A549 (cell line): ENCODE results near the gene MVP. TPM values are rescaled to one million over a fixed set of nuclear protein-coding genes. Genes with fewer than 3 reads are reported as not detected.

Experiments
- ATAC-seq, 2 experiments: fragments of 200-7000 bp in 1 of 2; fragments of >200 bp in 1 of 2; cut with Nextera tagmentation in 1 of 2; cut with Tn5 transposase in 1 of 2; 3 replicates each; pipeline versions ENCODE4 v1.8.0 to v1.9.1; 2018 to 2020; ENCODE audit warnings: mild to moderate bottlenecking in 1 of 2, moderate library complexity in 1 of 2
- CTCF ChIA-PET: fragments of 300-600 bp; sonication (Branson Sonifier 250); formaldehyde crosslinking; extraction: SDS; loops from one replicate; lab custom pipeline; 2021; ENCODE audit warnings: antibody characterized with exemption, inconsistent platforms; lab: Yijun Ruan, JAX
- POLR2A ChIA-PET: fragments of 350-600 bp; formaldehyde crosslinking; extraction: SDS; loops from one replicate; lab custom pipeline; 2021; ENCODE audit warnings: antibody characterized with exemption, inconsistent platforms; lab: Yijun Ruan, JAX
- DNase-seq, 2 experiments: peaks; one replicate each; pipeline versions ENCODE4 v3.0.0 to v3.0.0-alpha.2; 2011 to 2016; ENCODE audit warnings: low read depth in 1 of 2, low spot score in 1 of 2
- FAIRE-seq: peaks from 2 replicates; lab custom pipeline; 2011; peaks lifted over from hg19 to GRCh38; lab: Jason Lieb, UNC
- H3K27ac ChIP-seq, 2 experiments: fragments of >200 bp; sonication (Bioruptor Twin); formaldehyde crosslinking; 3 replicates each; pipeline ENCODE4 v1.5.1; 2016 to 2017
- H3K4me1 ChIP-seq: fragments of >200 bp; sonication (Bioruptor Twin); formaldehyde crosslinking; 3 replicates; pipeline ENCODE4 v1.6.1; 2016
- H3K4me2 ChIP-seq: fragments of >200 bp; sonication (Bioruptor Twin); formaldehyde crosslinking; 3 replicates; pipeline ENCODE4 v1.6.1; 2016
- H3K4me3 ChIP-seq: fragments of >200 bp; sonication (Bioruptor Twin); formaldehyde crosslinking; 3 replicates; pipeline ENCODE4 v1.5.1; 2016
- H3K9me3 ChIP-seq: fragments of >200 bp; sonication (Bioruptor Twin); formaldehyde crosslinking; 3 replicates; pipeline ENCODE4 v1.6.1; 2016
- BCL3 ChIP-seq: fragments of >200 bp; sonication (Bioruptor Twin); formaldehyde crosslinking; IDR thresholded peaks from 3 replicates; pipeline ENCODE4 v1.6.1; 2016
- BHLHE40 ChIP-seq: IDR thresholded peaks from 2 replicates; pipeline ENCODE4 v1.6.1; 2012; ENCODE audit warnings: low read depth, low read length, inconsistent platforms
- CEBPB ChIP-seq, 2 experiments: fragments of >200 bp in 1 of 2; sonication (Bioruptor Twin) in 1 of 2; formaldehyde crosslinking in 1 of 2; IDR thresholded peaks; 2 replicates each; pipeline ENCODE4 v1.6.1; 2012 to 2016
- CTCF ChIP-seq: fragments of >200 bp; sonication (Bioruptor Twin); formaldehyde crosslinking; IDR thresholded peaks from 3 replicates; pipeline ENCODE4 v1.5.1; 2016
- ESRRA ChIP-seq: fragments of 150-350 bp; IDR thresholded peaks from 2 replicates; pipeline ENCODE4 v1.6.1; 2014; ENCODE audit warnings: mild to moderate bottlenecking, low read length, borderline replicate concordance
- FOSB ChIP-seq: fragments of 250-450 bp; sonication (Bioruptor Pico); IDR thresholded peaks from 2 replicates; pipeline ENCODE4 v1.5.0; 2020; ENCODE audit warnings: mild to moderate bottlenecking, moderate library complexity
- KDM1A ChIP-seq: fragments of 200-600 bp; sonication (generic); IDR thresholded peaks from 2 replicates; pipeline ENCODE4 v1.6.1; 2016; ENCODE audit warnings: low read depth, mild to moderate bottlenecking
- MAFK ChIP-seq: fragments of 450-650 bp; IDR thresholded peaks from 2 replicates; pipeline ENCODE4 v1.6.1; 2014; ENCODE audit not compliant: partially characterized antibody
- NFE2L2 ChIP-seq: fragments of 150-350 bp; conservative IDR thresholded peaks from 2 replicates; pipeline ENCODE4 v1.6.1; 2014; ENCODE audit warnings: low read length
- PHF8 ChIP-seq: fragments of 200-600 bp; sonication (generic); IDR thresholded peaks from 2 replicates; pipeline ENCODE4 v1.6.1; 2016; ENCODE audit warnings: low read depth, mild to moderate bottlenecking, antibody characterized with exemption, moderate library complexity, borderline replicate concordance
- SMC3 ChIP-seq: fragments of >200 bp; sonication (Bioruptor Twin); formaldehyde crosslinking; IDR thresholded peaks from 3 replicates; pipeline ENCODE4 v1.6.1; 2018; ENCODE audit warnings: inconsistent platforms
- SREBF2 ChIP-seq: fragments of 450-650 bp; IDR thresholded peaks from 2 replicates; pipeline ENCODE4 v1.6.1; 2014; ENCODE audit warnings: mild to moderate bottlenecking, moderate library complexity
- USF2 ChIP-seq: fragments of 450-650 bp; IDR thresholded peaks from 2 replicates; pipeline ENCODE4 v1.6.1; 2014; ENCODE audit warnings: antibody characterized with exemption
- ZC3H11A ChIP-seq: fragments of 450-650 bp; IDR thresholded peaks from 2 replicates; pipeline ENCODE4 v1.6.1; 2014; ENCODE audit warnings: antibody characterized with exemption, mild to moderate bottlenecking
- ZSCAN20 ChIP-seq: fragments of 250-450 bp; sonication (Bioruptor Pico); IDR thresholded peaks from 2 replicates; pipeline ENCODE4 v1.8.0; 2022; ENCODE audit warnings: mild to moderate bottlenecking, moderate library complexity
- WGBS: methylation state at CpG from one replicate; pipeline ENCODE4 v1.1.6; 2017; ENCODE audit errors: missing lambda C conversion rate; 5-methylcytosine and 5-hydroxymethylcytosine counted together
- polyA plus RNA-seq, 4 experiments: library from polyadenylated mRNA; depleted of rRNA in 3 of 4; stranded (reverse); fragments of >200 nt; fragmentation: RNase III in 1 of 4; extraction: RNeasy Plus Mini Kit Qiagen cat#74134 plus additional on column Dnase treatment in 1 of 4; gene quantifications; 2 replicates in 3 of 4; 3 replicates in 1 of 4; pipeline ENCODE4 v1.2.3, GENCODE V29; 2011 to 2017
- TF ChIP-seq, protein P1 (sequence below): fragments of >200 bp; sonication (Bioruptor Twin); formaldehyde crosslinking; IDR thresholded peaks from 2 replicates; pipeline ENCODE4 v1.6.1; 2016
- TF ChIP-seq, protein P2 (sequence below): fragments of 150-350 bp; IDR thresholded peaks from 2 replicates; pipeline ENCODE4 v1.6.1; 2014; ENCODE audit warnings: low read depth, mild to moderate bottlenecking, low read length

Gene MVP
- polyA plus RNA-seq, 2 of the 4 experiments (the other 2 are of a cell fraction) = 73.3 to 106 TPM

DNA sequence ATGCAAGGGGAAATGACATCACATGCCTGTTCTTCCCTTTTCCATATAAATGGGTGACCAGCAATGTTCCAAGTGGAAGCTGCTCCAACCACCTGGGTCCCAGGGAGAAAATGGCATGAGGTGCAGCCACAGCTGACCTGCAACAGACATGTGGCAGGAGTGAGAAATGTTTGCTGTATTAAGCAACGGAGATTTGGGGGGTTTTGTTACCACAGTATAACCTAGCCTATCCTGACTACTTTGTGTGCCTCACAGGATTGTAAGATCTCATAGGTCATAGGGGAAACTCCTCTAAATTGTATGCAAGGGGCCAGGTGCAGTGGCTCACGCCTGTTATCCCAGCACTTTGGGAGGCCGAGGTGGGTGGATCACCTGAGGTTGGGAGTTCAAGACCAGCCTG lies 30.7 kb downstream of the MVP start:
- no peak for DNase-seq
- no peak for ATAC-seq
- Histone ChIP-seq H3K9me3 (no peaks in the 10 kb centered on the region), H3K4me1 (no peaks in the 10 kb centered on the region), H3K27ac (no peak overlapping the region), H3K4me2 (no peak overlapping the region), H3K4me3 (no peak overlapping the region)
- ChIA-PET POLR2A (interaction anchor here (1.1 kb wide), 1 partner anchor 43 kb away, joined by 3 read pairs; no protein-coding TSS in a partner anchor), CTCF (interaction anchor here (0.6 to 26.2 kb wide), 2 partner anchors 33 to 221 kb away, joined by 4 to 568 read pairs; partner anchors contain the start of genes MAZ, MVP, PAGR1 and PRRT2)
- FAIRE-seq = no peak
- 83% methylated on average over 3 of the region's 3 CpGs for WGBS
- TF ChIP-seq USF2 = no peak
- no peak for TF ChIP-seq FOSB
- no peak for TF ChIP-seq CEBPB (IDR thresholded peaks at IDR 0.05)
- TF ChIP-seq CTCF = no peak
- TF ChIP-seq BCL3 = no peak
- TF ChIP-seq, protein P1, sequence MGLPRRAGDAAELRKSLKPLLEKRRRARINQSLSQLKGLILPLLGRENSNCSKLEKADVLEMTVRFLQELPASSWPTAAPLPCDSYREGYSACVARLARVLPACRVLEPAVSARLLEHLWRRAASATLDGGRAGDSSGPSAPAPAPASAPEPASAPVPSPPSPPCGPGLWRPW = no peak
- TF ChIP-seq BHLHE40 = no peak
- TF ChIP-seq PHF8 = no peak
- TF ChIP-seq SMC3 = no peak
- no peak for TF ChIP-seq KDM1A
- TF ChIP-seq SREBF2 = no peak
- TF ChIP-seq MAFK = no peak
- TF ChIP-seq, protein P2, sequence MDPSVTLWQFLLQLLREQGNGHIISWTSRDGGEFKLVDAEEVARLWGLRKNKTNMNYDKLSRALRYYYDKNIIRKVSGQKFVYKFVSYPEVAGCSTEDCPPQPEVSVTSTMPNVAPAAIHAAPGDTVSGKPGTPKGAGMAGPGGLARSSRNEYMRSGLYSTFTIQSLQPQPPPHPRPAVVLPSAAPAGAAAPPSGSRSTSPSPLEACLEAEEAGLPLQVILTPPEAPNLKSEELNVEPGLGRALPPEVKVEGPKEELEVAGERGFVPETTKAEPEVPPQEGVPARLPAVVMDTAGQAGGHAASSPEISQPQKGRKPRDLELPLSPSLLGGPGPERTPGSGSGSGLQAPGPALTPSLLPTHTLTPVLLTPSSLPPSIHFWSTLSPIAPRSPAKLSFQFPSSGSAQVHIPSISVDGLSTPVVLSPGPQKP = no peak

GRCh38 chr16:29852654-29853053 lies 32.4 kb downstream of the MVP start:
- ATAC-seq (no peak), DNase-seq (no peak), FAIRE-seq (no peak)
- 92% methylated on average over 7 of the region's 7 CpGs for WGBS
- H3K9me3 ChIP-seq = no peaks in the 10 kb centered on the region
- POLR2A ChIA-PET = no interaction called here
- H3K27ac ChIP-seq = no peak overlapping the region
- no peak overlapping the region for H3K4me2 ChIP-seq
- 0 out of 2 replicates have a peak, but pooled peaks have one; percentile 8 for TF ChIP-seq USF2
- no peak for TF ChIP-seq NFE2L2
- no peak for TF ChIP-seq ESRRA
- no peak for TF ChIP-seq BHLHE40
- TF ChIP-seq ZC3H11A = no peak
- no peak for TF ChIP-seq ZSCAN20
- no peak for TF ChIP-seq KDM1A
- TF ChIP-seq PHF8 = no peak
- no peak overlapping the region for H3K4me3 ChIP-seq
- H3K4me1 ChIP-seq = no peaks in the 10 kb centered on the region
- CTCF ChIA-PET = interaction anchor here (0.7 to 26.2 kb wide), 7 partner anchors 10 to 179 kb away, joined by 3 to 568 read pairs (median 5); partner anchors contain the start of genes CDIPT, MAZ, MVP and PAGR1
